ENCODE measurements around the gene ASCC1. TPM values are rescaled to one million over a fixed set of nuclear protein-coding genes. Genes with fewer than 3 reads are reported as not detected.
"Not testable (repeated sequence)": the region's sequence is repeated elsewhere in the genome, so short reads cannot be mapped to it uniquely, and the experiment has no call there.

The ASCC1 gene
- polyA plus RNA-seq, 3 donors, result 38.5 to 57.4 (median 43.2) TPM

- DNase-seq, result no peak
These were observed 10.4 kb upstream of the ASCC1 start for GRCh38 chr10:72226418-72227027.

- not testable (repeated sequence) for DNase-seq
These were observed 8.1 kb upstream of the ASCC1 start for GRCh38 chr10:72224191-72224590.

GRCh38 chr10:72223743-72224101, 7.6 kb upstream of the ASCC1 start:
- DNase-seq, result no peak

GRCh38 chr10:72221278-72221677, 5.2 kb upstream of the ASCC1 start:
- no peak for DNase-seq

- no peak for DNase-seq
These were observed 4.6 kb upstream of the ASCC1 start for GRCh38 chr10:72220637-72221036.

GRCh38 chr10:72219235-72219814, 3.2 kb upstream of the ASCC1 start:
- DNase-seq, result no peak

GRCh38 chr10:72218726-72219125, 2.6 kb upstream of the ASCC1 start:
- DNase-seq, result no peak

GRCh38 chr10:72218325-72218724, 2.2 kb upstream of the ASCC1 start:
- DNase-seq, result no peak

- DNase-seq, result not testable (repeated sequence)
These were observed 4.2 kb downstream of the ASCC1 start for GRCh38 chr10:72211832-72212231.

- DNase-seq, result not testable (repeated sequence)
These were observed 4.7 kb downstream of the ASCC1 start for GRCh38 chr10:72211381-72211780.

GRCh38 chr10:72208526-72208925, 7.5 kb downstream of the ASCC1 start:
- not testable (repeated sequence) for DNase-seq

GRCh38 chr10:72206511-72207229, 9.4 kb downstream of the ASCC1 start:
- DNase-seq, result no peak

- DNase-seq, result no peak
These were observed 11.4 kb downstream of the ASCC1 start for GRCh38 chr10:72204724-72205123.

- DNase-seq, result no peak
These were observed 11.8 kb downstream of the ASCC1 start for GRCh38 chr10:72204296-72204695.

- DNase-seq, result no peak
These were observed 14.8 kb downstream of the ASCC1 start for GRCh38 chr10:72201293-72201692.

- DNase-seq, result no peak
These were observed 15.2 kb downstream of the ASCC1 start for GRCh38 chr10:72200883-72201282.

GRCh38 chr10:72194949-72195348, 21.1 kb downstream of the ASCC1 start:
- DNase-seq, result no peak

GRCh38 chr10:72186982-72187330, 29.1 kb downstream of the ASCC1 start:
- no peak for DNase-seq

GRCh38 chr10:72186258-72186981, 29.7 kb downstream of the ASCC1 start:
- peak; percentile 8 for DNase-seq

GRCh38 chr10:72184156-72184555, 31.9 kb downstream of the ASCC1 start:
- DNase-seq, result no peak

GRCh38 chr10:72177454-72177853, 38.6 kb downstream of the ASCC1 start:
- DNase-seq, result no peak

GRCh38 chr10:72176701-72177100, 39.4 kb downstream of the ASCC1 start:
- no peak for DNase-seq

- no peak for DNase-seq
These were observed 40.9 kb downstream of the ASCC1 start for GRCh38 chr10:72175149-72175548.
